ENCODE results near the gene PLLP.

The PLLP gene

GRCh38 chr16:57303021-57303909 lies 18.8 kb upstream of the PLLP start:
- Histone ChIP-seq H3K9me3 (ENCODE audit: severe bottlenecking) (no peaks in the 10 kb centered on the region), H3K27me3 (ENCODE audit: insufficient read depth, poor library complexity, severe bottlenecking) (no peaks in the 10 kb centered on the region), H3K4me1 (ENCODE audit: insufficient read depth, poor library complexity, severe bottlenecking) (peaks cover 7% of the 10 kb centered on the region), H3K27ac (ENCODE audit: poor library complexity, severe bottlenecking) (no peak overlapping the region), H3K36me3 (ENCODE audit: low read depth) (no peaks in the 10 kb centered on the region), H3K4me3 (ENCODE audit: severe bottlenecking) (no peak overlapping the region)
- ATAC-seq (ENCODE audit: low read depth), result no peak
- no peak for TF ChIP-seq CTCF (IDR thresholded peaks at IDR 0.05; ENCODE audit: poor library complexity, severe bottlenecking)
- no peak for DNase-seq (ENCODE audit: low spot score)

GRCh38 chr16:57301126-57301817 lies 16.8 kb upstream of the PLLP start:
- TF ChIP-seq CTCF (IDR thresholded peaks at IDR 0.05; ENCODE audit: poor library complexity, severe bottlenecking), result no peak

GRCh38 chr16:57300387-57301125 lies 16.1 kb upstream of the PLLP start:
- ATAC-seq (ENCODE audit: low read depth), result peak; percentile 82
- Histone ChIP-seq H3K4me3 (ENCODE audit: severe bottlenecking) (peak overlapping the region; percentile 45), H3K27ac (ENCODE audit: poor library complexity, severe bottlenecking) (peak overlapping the region; percentile 60), H3K4me1 (ENCODE audit: insufficient read depth, poor library complexity, severe bottlenecking) (peaks cover 7% of the 10 kb centered on the region), H3K9me3 (ENCODE audit: severe bottlenecking) (no peaks in the 10 kb centered on the region), H3K27me3 (ENCODE audit: insufficient read depth, poor library complexity, severe bottlenecking) (no peaks in the 10 kb centered on the region), H3K36me3 (ENCODE audit: low read depth) (no peaks in the 10 kb centered on the region)
- TF ChIP-seq CTCF (IDR thresholded peaks at IDR 0.05; ENCODE audit: poor library complexity, severe bottlenecking), result peak; percentile 97
- DNase-seq (ENCODE audit: low spot score), result peak; percentile 99

More at GRCh38 chr16:57301126-57301817, 16.8 kb upstream of the PLLP start:
- no peak for ATAC-seq (ENCODE audit: low read depth)
- no peak overlapping the region for H3K4me3 ChIP-seq (ENCODE audit: severe bottlenecking)
- no peak overlapping the region for H3K27ac ChIP-seq (ENCODE audit: poor library complexity, severe bottlenecking)
- DNase-seq (ENCODE audit: low spot score), result no peak
- H3K36me3 ChIP-seq (ENCODE audit: low read depth), result no peaks in the 10 kb centered on the region
- H3K4me1 ChIP-seq (ENCODE audit: insufficient read depth, poor library complexity, severe bottlenecking), result peaks cover 7% of the 10 kb centered on the region
- H3K27me3 ChIP-seq (ENCODE audit: insufficient read depth, poor library complexity, severe bottlenecking), result no peaks in the 10 kb centered on the region
- no peaks in the 10 kb centered on the region for H3K9me3 ChIP-seq (ENCODE audit: severe bottlenecking)

GRCh38 chr16:57299719-57300386 lies 15.4 kb upstream of the PLLP start:
- Histone ChIP-seq H3K9me3 (ENCODE audit: severe bottlenecking) (no peaks in the 10 kb centered on the region), H3K4me1 (ENCODE audit: insufficient read depth, poor library complexity, severe bottlenecking) (peaks cover 7% of the 10 kb centered on the region), H3K4me3 (ENCODE audit: severe bottlenecking) (peak overlapping the region; percentile 45), H3K27me3 (ENCODE audit: insufficient read depth, poor library complexity, severe bottlenecking) (no peaks in the 10 kb centered on the region), H3K27ac (ENCODE audit: poor library complexity, severe bottlenecking) (peak overlapping the region; percentile 60), H3K36me3 (ENCODE audit: low read depth) (no peaks in the 10 kb centered on the region)
- ATAC-seq (ENCODE audit: low read depth), result peak; percentile 77
- peak; percentile 93 for DNase-seq (ENCODE audit: low spot score)
- no peak for TF ChIP-seq CTCF (IDR thresholded peaks at IDR 0.05; ENCODE audit: poor library complexity, severe bottlenecking)

Data from RWPE2 (cell line).